H1 (cell line): ENCODE measurements around the gene P4HA1. TPM values are rescaled to one million over a fixed set of nuclear protein-coding genes. Genes with fewer than 3 reads are reported as not detected.

Source experiments
- FOSL1 ChIP-seq: IDR thresholded peaks from 2 replicates; pipeline ENCODE4 v1.6.1; 2011; ENCODE audit warnings: mild to moderate bottlenecking, low read depth, low read length, moderate library complexity; ENCODE audit not compliant: insufficient read depth
- HDAC2 ChIP-seq, 2 experiments: fragments of 300-600 bp in 1 of 2; sonication (generic) in 1 of 2; IDR thresholded peaks; 2 replicates each; pipeline ENCODE4 v1.6.1; 2011 to 2012; ENCODE audit warnings: low read depth in 2 of 2, low read length in 2 of 2, mild to moderate bottlenecking in 2 of 2, moderate library complexity in 2 of 2, borderline replicate concordance in 1 of 2, inconsistent platforms in 1 of 2
- JUND ChIP-seq: IDR thresholded peaks from 2 replicates; pipeline ENCODE4 v1.6.1; 2011; ENCODE audit warnings: mild to moderate bottlenecking, improper control_type of control experiment, low read length
- RFX5 ChIP-seq: IDR thresholded peaks from 2 replicates; pipeline ENCODE4 v1.6.1; 2011; ENCODE audit warnings: low read depth, low read length, improper control_type of control experiment, borderline replicate concordance
- RNF2 ChIP-seq: fragments of 200-900, 300-1000 bp; sonication (generic); IDR thresholded peaks from 2 replicates; pipeline ENCODE4 v1.7.1; 2016; ENCODE audit warnings: borderline replicate concordance, low read depth, mild to moderate bottlenecking, antibody characterized with exemption, low read length; ENCODE audit not compliant: poor library complexity, severe bottlenecking; ENCODE audit errors: missing control alignments
- RXRA ChIP-seq: IDR thresholded peaks from 2 replicates; pipeline ENCODE4 v1.6.1; 2011; ENCODE audit warnings: low read depth, mild to moderate bottlenecking, low read length, moderate library complexity; ENCODE audit not compliant: insufficient read depth
- SIN3A ChIP-seq, 2 experiments: IDR thresholded peaks in 1 of 2; conservative IDR thresholded peaks in 1 of 2; 2 replicates each; pipeline ENCODE4 v1.6.1; 2011 to 2012; ENCODE audit warnings: low read length in 2 of 2, improper control_type of control experiment in 1 of 2, low read depth in 1 of 2, mild to moderate bottlenecking in 1 of 2
- SUZ12 ChIP-seq: fragments of 200-600 bp; sonication (generic); IDR thresholded peaks from 2 replicates; pipeline ENCODE4 v1.6.1; 2012; ENCODE audit warnings: mild to moderate bottlenecking, inconsistent platforms, low read length, moderate library complexity, mixed read lengths
- TAF1 ChIP-seq: IDR thresholded peaks from 2 replicates; pipeline ENCODE4 v1.6.1; 2011; ENCODE audit warnings: mild to moderate bottlenecking, low read depth, low read length
- TEAD4 ChIP-seq: IDR thresholded peaks from 2 replicates; pipeline ENCODE4 v1.6.1; 2012; ENCODE audit warnings: low read depth, low read length, inconsistent platforms, mixed read lengths
- polyA plus RNA-seq, 7 experiments: library from polyadenylated mRNA; depleted of rRNA in 3 of 7; stranded (reverse) in 5 of 7; unstranded in 2 of 7; fragments of >200 nt in 5 of 7; fragments of 200-250 nt in 2 of 7; gene quantifications; 1 replicate in 5 of 7; 2 replicates in 1 of 7; 4 replicates in 1 of 7; pipeline versions ENCODE4 v1.2.1 to v1.2.3, GENCODE V29; 2011 to 2013; ENCODE audit warnings: missing spikeins in 2 of 7, mixed read lengths in 2 of 7
- total RNA-seq: library from RNA; stranded (reverse); fragmentation: NEBNext Ultra II Directional; extraction: Animal tissue kit (Norgen Biotek cat#: 25700); gene quantifications from 2 replicates; pipeline ENCODE4 v1.2.1, GENCODE V29; 2021
- TF ChIP-seq, protein P1 (sequence below): IDR thresholded peaks from 2 replicates; pipeline ENCODE4 v1.6.1; 2012; ENCODE audit warnings: inconsistent platforms

Gene P4HA1
- total and polyA plus RNA-seq, 2 of the 8 experiments (the other 6 are each of a cell fraction or from before 2014, with no cell fraction given): 12.0 to 25.7 TPM

- TF ChIP-seq TAF1 (no peak), SIN3A (conservative IDR thresholded peaks at IDR 0.05 in 1 of 2, IDR thresholded peaks at IDR 0.05 in 1 of 2; ENCODE audit: low read depth in 1 of 2, low read length in 2 of 2) (no peak), JUND (no peak), RNF2 (no peak), RXRA (no peak), FOSL1 (no peak), RFX5 (no peak), TEAD4 (no peak), SUZ12 (no peak), HDAC2 (IDR thresholded peaks at IDR 0.05; ENCODE audit: borderline replicate concordance in 1 of 2, low read depth in 2 of 2, low read length in 2 of 2) (no peak)
- TF ChIP-seq, protein P1, sequence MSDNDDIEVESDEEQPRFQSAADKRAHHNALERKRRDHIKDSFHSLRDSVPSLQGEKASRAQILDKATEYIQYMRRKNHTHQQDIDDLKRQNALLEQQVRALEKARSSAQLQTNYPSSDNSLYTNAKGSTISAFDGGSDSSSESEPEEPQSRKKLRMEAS: no peak
Observed at GRCh38 chr10:73141603-73142002, 44.9 kb upstream of the P4HA1 start (continued).
